T-helper 1 cell treated with Interleukin-12 subunit alpha and Interleukin-12 subunit beta and Interleukin-4 antibody, amounts not matched to agents 30 μg/mL and 1 μg/mL, for 36 hours (primary cell): ENCODE results near the gene GAB2.

Source experiments
- H3K27ac Mint-ChIP-seq: one replicate; pipeline ENCODE4 v1.8.0; 2021; ENCODE audit warnings: mild to moderate bottlenecking, mixed read lengths
- H3K27me3 Mint-ChIP-seq: one replicate; pipeline ENCODE4 v1.8.0; 2021; ENCODE audit warnings: low read depth, mixed read lengths
- H3K36me3 Mint-ChIP-seq: one replicate; pipeline ENCODE4 v1.8.0; 2021; ENCODE audit warnings: low read depth, mixed read lengths
- H3K4me1 Mint-ChIP-seq: one replicate; pipeline ENCODE4 v1.8.0; 2021; ENCODE audit warnings: low read depth, mixed read lengths
- H3K4me3 Mint-ChIP-seq: one replicate; pipeline ENCODE4 v1.8.0; 2021; ENCODE audit warnings: mild to moderate bottlenecking, moderate library complexity, mixed read lengths
- H3K9me3 Mint-ChIP-seq: one replicate; pipeline ENCODE4 v1.8.0; 2021; ENCODE audit warnings: mixed read lengths

Gene GAB2

GRCh38 chr11:78219493-78220217 lies 198.0 kb downstream of the GAB2 start:
- peaks cover 61% of the 10 kb centered on the region for H3K36me3 Mint-ChIP-seq

GRCh38 chr11:78218707-78219492 lies 198.7 kb downstream of the GAB2 start:
- no peaks in the 10 kb centered on the region for H3K9me3 Mint-ChIP-seq
- peaks cover 21% of the 10 kb centered on the region for H3K4me1 Mint-ChIP-seq
- H3K27ac Mint-ChIP-seq, result peak overlapping the region; percentile 29
- no peaks in the 10 kb centered on the region for H3K27me3 Mint-ChIP-seq
- H3K4me3 Mint-ChIP-seq, result no peak overlapping the region
- peaks cover 57% of the 10 kb centered on the region for H3K36me3 Mint-ChIP-seq

More at GRCh38 chr11:78219493-78220217, 198.0 kb downstream of the GAB2 start:
- Mint-ChIP-seq H3K27ac (peak overlapping the region; percentile 15), H3K4me3 (no peak overlapping the region), H3K9me3 (no peaks in the 10 kb centered on the region), H3K4me1 (peaks cover 25% of the 10 kb centered on the region), H3K27me3 (no peaks in the 10 kb centered on the region)

DNA sequence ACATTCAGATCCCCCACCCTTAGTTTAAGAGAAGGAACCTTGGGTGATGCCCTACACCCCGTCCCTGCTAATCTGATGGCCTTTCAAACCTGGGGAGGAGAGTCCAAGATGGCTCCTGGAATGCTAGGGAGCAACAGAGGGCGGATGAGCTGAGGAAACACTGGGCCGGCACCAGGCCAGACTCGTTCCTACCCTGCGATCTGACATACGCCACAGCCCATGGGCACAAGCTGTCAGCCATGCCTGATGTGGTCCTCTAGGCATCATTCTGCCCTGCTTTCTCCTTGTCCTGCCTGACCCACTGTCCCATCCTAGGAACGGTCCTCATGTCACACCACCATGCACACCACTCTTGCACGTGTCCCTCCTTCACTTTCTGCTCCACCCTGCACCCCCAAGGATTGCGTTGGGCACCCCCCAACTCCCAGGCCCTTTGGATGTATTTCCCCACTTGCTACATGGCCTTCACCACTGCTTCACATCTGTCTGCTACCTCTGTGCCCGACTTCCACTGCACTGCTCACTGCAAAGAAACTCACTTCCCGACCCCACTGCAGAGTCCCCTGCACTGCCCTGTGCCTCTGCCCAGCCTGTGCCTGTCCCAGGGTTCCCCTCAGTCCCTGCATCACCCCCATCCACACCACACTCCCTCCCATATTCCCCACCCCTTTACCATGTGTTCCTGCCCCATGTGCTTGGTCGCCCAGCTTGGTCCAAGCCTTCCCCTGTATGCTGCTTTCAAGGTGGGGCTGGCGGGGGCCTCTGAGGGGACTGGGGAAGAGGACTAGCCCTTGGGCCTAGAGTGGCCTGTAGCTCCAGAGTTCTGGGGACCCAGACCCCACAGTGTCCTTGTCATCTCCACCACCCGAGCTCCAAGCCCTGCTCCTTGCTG lies 199.7 kb downstream of the GAB2 start:
- Mint-ChIP-seq H3K4me1 (peaks cover 20% of the 10 kb centered on the region), H3K4me3 (no peak overlapping the region), H3K27ac (peak overlapping the region; percentile 72), H3K9me3 (no peaks in the 10 kb centered on the region), H3K27me3 (no peaks in the 10 kb centered on the region), H3K36me3 (peaks cover 50% of the 10 kb centered on the region)

- H3K36me3 Mint-ChIP-seq, result peaks cover 57% of the 10 kb centered on the region
Measured at GRCh38 chr11:78216571-78217287, 200.9 kb downstream of the GAB2 start.

GRCh38 chr11:78216021-78216420 lies 201.6 kb downstream of the GAB2 start:
- Mint-ChIP-seq H3K36me3 (peaks cover 56% of the 10 kb centered on the region), H3K9me3 (no peaks in the 10 kb centered on the region), H3K4me1 (peaks cover 22% of the 10 kb centered on the region), H3K4me3 (no peak overlapping the region), H3K27me3 (no peaks in the 10 kb centered on the region), H3K27ac (no peak overlapping the region)

More at GRCh38 chr11:78216571-78217287, 200.9 kb downstream of the GAB2 start:
- Mint-ChIP-seq H3K4me1 (peaks cover 22% of the 10 kb centered on the region), H3K9me3 (no peaks in the 10 kb centered on the region), H3K4me3 (no peak overlapping the region), H3K27me3 (no peaks in the 10 kb centered on the region), H3K27ac (peak overlapping the region; percentile 1)

- Mint-ChIP-seq H3K27ac (no peak overlapping the region), H3K36me3 (peaks cover 60% of the 10 kb centered on the region), H3K9me3 (no peaks in the 10 kb centered on the region), H3K4me3 (no peak overlapping the region), H3K27me3 (no peaks in the 10 kb centered on the region), H3K4me1 (peaks cover 20% of the 10 kb centered on the region)
Measured at GRCh38 chr11:78214331-78215194, 203.1 kb downstream of the GAB2 start.

GRCh38 chr11:78213526-78214330 lies 203.9 kb downstream of the GAB2 start:
- H3K27me3 Mint-ChIP-seq, result no peaks in the 10 kb centered on the region
- no peak overlapping the region for H3K27ac Mint-ChIP-seq
- H3K4me1 Mint-ChIP-seq, result peaks cover 21% of the 10 kb centered on the region
- no peaks in the 10 kb centered on the region for H3K9me3 Mint-ChIP-seq
- H3K4me3 Mint-ChIP-seq, result no peak overlapping the region
- peaks cover 63% of the 10 kb centered on the region for H3K36me3 Mint-ChIP-seq

DNA sequence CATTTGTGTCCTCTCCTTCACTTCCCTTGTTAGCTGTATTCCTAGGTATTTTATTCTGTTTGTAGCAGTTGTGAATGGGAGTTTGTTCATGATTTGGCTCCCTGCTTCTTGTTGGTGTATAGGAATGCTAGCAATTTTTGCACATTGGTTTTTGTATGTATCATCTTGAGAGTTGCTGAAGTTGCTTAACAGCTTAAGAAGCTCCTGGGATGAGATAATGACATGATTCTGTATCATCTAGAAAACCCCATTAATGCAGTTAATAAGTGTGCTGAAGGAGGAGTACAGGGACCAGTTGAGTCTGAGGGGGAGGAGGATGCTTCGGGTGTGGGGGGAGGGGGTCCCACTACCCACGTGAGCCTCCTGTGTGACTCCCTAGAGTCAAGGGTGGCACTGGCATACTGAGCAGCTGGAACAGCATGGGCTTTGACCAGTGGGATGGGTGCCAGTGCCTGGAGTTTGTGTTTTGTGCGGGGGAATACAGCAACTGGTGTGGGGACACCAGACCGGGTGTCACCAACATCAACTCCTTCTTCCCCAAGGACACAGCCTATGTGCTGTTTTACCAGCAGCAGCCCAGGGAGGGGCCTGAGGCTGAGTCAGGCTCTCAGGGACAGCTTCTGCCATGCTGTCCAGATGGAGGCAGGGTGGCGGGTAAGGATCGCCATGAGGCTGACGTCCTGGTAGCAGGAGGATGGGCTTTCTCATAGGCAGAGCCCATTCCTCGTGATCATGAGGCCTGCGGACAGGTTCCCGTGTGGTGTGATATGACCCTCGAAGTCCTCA lies 204.8 kb downstream of the GAB2 start:
- Mint-ChIP-seq H3K4me1 (peaks cover 18% of the 10 kb centered on the region), H3K9me3 (no peaks in the 10 kb centered on the region), H3K36me3 (peaks cover 60% of the 10 kb centered on the region), H3K27ac (no peak overlapping the region), H3K4me3 (no peak overlapping the region), H3K27me3 (no peaks in the 10 kb centered on the region)

- Mint-ChIP-seq H3K9me3 (no peaks in the 10 kb centered on the region), H3K4me3 (no peak overlapping the region), H3K36me3 (peaks cover 51% of the 10 kb centered on the region), H3K27ac (no peak overlapping the region), H3K4me1 (peaks cover 9% of the 10 kb centered on the region), H3K27me3 (no peaks in the 10 kb centered on the region)
Measured at GRCh38 chr11:78211565-78211964, 206.1 kb downstream of the GAB2 start.

GRCh38 chr11:78210000-78210608 lies 207.5 kb downstream of the GAB2 start:
- H3K4me1 Mint-ChIP-seq, result peaks cover 10% of the 10 kb centered on the region
- H3K36me3 Mint-ChIP-seq, result peaks cover 48% of the 10 kb centered on the region
- peak overlapping the region; percentile 55 for H3K27ac Mint-ChIP-seq
- no peak overlapping the region for H3K4me3 Mint-ChIP-seq
- no peaks in the 10 kb centered on the region for H3K27me3 Mint-ChIP-seq
- no peaks in the 10 kb centered on the region for H3K9me3 Mint-ChIP-seq

GRCh38 chr11:78209478-78209877 lies 208.1 kb downstream of the GAB2 start:
- Mint-ChIP-seq H3K9me3 (no peaks in the 10 kb centered on the region), H3K4me3 (no peak overlapping the region), H3K36me3 (peaks cover 48% of the 10 kb centered on the region), H3K27ac (no peak overlapping the region), H3K27me3 (no peaks in the 10 kb centered on the region), H3K4me1 (peaks cover 17% of the 10 kb centered on the region)
